ENCODE data around the gene SH3RF3.
"Not testable (repeated sequence)": the region's sequence is repeated elsewhere in the genome, so short reads cannot be mapped to it uniquely, and the experiment has no call there.

The SH3RF3 gene

DNA sequence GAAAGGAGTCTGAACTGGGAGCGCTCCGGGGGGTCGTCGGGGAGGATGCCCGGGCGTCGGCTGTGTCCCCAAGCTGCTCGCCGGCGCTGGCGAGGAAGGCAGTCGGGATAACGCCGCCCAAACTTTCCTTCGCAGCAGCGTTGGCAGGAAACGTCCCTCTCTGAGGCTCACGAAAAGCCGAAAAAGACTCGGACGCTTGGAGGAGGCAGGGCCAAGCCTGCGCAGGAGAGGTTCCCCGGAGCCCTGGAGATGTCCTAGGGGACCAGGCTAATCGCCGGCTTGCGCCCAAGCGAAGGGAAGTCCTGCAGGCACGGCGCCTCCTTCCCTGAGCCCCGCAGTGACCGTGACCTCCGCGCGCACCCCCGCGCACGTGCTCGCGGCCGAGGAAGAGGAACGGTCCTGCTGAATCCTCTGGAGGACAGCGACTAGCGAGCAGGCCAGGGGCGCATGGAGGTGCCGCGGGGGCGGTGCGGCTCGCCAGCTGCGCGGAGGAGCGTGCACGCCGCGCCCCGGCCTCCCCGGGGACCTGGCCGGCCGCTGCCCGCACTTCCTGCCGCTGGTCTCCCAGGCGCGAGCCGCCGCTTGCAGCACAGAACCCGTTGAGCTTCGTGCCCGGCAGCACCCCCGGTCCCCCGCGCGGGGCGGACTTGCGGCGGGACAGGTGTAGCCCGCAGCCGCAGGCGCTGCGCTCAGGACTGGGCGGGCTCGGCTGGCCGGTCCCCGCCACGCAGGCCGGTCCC, at the start of gene SH3RF3:
Gene SH3RF3, plus strand, starts transcription at position 590 of the 740 bp plus-strand sequence.
- DNase-seq (ENCODE audit: low read depth): no peak

DNA sequence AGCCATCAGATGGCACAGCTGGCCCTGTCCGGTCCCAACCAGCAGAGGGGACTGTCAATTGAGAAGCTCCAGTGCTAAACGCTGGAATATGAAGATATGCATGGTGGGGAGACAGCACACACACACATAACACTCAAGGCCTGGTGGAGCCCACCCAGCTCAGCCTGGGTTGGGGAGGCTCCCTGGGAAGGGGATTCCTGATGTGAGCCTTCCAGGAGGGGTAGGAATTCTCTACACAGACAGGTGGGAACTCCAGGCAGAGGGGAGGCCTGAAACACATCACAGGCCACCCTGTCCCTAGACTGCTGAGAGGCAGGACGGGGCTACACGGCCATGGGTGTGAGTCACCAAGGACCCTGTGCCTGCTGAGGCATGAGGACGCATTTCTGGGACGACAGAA, 49.4 kb upstream of the SH3RF3 start:
- no peak for DNase-seq (ENCODE audit: low read depth)

DNA sequence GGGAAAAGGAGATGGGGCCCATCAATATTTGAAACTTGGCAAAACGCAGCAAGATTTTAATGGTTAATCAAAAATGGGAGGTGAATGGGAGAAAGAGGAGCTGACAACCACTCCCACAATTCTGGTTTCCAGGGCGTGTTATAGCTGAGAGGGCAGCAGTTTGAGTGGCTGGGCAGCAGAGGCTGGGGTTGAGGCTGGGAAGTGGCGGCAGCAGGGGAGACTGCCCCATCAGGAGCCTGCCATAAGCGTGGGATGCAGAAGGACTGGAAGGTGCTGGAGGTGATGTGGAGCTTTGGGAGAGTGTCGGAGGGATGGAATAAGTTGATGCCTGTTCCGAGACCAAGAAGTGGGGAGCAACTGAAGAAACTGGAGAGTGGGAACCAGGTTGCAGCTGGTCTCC, 48.9 kb upstream of the SH3RF3 start:
- no peak for DNase-seq (ENCODE audit: low read depth)

DNA sequence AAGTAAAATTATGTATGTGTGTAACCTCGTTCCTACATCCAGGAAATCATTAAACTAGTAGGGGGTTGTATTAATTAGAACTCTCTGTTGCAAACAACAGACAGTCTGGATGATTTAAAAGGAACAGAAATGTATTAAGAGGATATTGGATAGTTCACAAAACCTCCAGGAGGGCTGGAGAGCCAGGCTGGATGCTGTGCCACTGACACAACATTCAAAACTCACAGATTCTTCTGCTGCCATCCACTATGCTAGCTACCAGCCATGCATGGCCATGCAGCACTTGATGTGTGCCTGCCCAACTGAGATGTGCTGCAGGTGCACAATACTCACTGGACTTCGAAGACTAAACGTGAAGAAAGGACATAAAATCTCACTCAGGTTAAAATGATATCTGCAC, 48.2 kb upstream of the SH3RF3 start:
- no peak for DNase-seq (ENCODE audit: low read depth)

DNA sequence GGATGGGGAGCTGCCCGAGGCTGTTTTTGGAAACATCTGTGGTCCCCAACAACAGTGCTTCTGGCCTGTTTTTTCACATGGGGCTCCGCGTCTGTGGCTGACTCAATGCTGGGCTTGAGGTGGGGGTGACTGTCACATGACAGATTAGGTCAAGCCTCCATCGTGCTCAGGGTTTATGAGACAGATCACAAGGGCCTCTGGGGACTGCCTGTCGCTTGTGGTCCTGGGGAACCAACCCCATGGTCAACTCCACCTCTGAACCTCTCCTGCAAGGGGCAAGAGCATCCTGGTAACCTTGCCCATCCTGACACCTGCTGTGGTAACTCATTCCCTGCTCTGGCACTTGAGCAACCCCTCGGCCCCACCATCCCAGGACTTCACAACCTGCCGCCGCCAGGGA, 47.6 kb upstream of the SH3RF3 start:
- no peak for DNase-seq (ENCODE audit: low read depth)

DNA sequence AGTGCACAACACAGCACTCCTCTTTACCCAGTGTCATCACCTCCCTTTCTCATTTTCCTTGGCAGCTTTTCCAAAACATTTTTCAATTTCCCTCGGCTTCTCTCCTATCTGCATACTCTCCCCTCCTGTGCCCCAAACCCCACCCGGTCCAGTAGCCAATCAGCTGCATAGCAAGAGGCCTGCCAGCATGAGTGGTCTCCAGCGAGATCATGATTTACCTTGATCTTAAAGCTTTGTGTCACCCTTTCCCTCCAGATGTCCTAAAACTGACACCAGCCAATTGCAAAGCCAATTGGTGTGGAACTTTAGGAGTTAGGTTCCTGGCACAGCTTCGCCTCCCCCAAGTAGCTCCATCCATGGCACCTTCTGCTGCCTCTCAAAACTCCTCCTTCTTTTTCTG, 45.2 kb upstream of the SH3RF3 start:
- no peak for DNase-seq (ENCODE audit: low read depth)

DNA sequence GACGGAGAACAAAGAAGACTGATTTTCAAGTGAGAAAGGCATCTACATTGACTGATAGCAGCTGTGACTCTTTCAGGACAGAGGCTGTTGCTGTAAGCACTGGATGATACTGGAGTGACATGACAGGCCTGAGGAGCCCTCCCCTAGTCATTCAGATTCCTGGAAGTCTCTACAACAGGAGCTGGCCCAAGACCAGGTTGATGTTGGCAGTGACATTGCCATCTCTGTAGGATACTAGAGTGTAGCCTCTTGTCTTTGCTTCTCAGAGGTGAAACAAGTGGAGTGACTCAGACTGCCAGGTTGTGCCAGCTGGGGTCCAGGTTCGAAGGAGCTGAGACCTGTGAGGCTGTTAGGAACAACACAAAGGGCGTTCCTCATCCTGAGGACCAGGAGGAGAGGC, 44.7 kb upstream of the SH3RF3 start:
- DNase-seq (ENCODE audit: low read depth): no peak

DNA sequence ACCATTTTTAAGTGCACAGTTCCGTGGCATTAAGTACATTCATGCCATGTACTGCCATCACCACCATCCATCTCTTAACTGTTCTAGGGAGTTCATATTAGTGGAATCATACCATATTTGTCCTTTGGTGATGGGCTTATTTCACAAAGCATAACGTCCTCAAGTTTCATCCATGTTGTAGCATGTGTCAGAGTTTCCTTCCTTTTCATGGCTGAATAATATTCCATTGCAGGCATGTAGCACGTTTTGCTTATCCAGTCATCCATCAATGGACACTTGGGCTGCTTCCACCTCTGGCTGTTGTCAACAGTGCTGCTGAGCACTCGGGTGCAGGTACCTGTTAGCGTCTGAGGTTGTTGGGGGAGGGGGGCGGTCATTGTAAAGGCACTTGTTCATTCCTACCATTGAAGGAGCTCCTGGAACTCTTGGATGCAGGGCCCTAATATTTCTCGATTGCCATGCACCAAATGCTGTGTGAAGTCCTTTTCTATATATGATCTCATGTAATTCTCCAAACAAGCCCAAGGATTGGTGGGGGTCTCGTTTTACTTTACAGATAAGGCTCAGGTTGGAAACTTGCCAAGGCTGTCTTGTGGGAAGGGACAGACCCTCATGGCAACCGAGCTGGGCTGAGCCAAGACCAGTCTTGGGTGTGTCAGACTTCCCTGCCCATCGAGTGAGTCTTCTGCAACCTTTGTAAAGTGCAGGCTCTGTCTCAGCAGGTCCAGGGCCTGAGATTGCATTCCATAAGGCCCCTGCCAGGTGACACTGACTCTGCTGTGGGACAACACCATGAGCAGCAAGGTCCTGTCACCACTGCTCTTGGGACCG, 42.9 kb upstream of the SH3RF3 start:
- DNase-seq (ENCODE audit: low read depth): no peak

DNA sequence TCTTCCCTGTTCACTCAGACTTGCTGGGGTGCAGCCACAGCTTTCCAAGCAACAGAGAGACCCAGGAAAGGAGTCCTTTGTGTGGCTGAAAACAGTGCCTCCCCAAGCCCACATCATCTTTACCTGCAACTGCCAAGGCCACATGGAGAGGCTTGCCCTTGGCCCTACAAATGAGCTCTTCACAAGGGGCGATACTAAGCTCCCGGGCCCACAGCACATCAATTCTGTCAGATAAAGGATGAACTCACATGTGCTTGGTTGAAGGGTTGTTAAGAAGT, 42.3 kb upstream of the SH3RF3 start:
- no peak for DNase-seq (ENCODE audit: low read depth)

DNA sequence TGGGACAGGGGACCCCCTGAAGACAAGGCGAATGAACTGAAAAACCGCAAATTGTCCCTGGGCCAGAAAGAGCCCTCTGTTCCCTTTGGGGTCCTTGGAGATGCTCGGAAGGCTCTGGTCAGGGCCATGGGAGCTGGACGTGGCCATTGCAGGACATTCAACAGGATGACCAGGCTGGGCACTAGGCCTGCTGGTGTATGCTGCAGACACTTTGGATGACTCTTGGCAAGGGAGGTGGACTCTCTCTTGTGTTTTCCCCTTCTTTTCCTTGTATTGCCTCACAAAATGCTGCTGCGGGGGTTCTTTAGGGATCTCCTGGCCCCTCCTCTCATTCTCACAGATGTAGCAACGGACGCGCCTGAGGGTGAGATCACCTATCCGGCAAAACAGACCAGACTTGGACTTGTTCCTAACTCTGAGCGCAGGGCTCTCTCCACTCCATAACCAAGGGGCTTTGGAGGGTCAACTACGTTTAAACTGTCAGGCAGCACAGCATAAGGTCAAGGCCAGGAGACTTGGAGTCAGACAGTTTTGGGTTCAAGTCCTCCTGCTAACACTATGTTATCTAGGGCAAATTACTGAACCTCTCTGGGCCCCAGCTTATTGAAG, 41.8 kb upstream of the SH3RF3 start:
- no peak for DNase-seq (ENCODE audit: low read depth)

DNA sequence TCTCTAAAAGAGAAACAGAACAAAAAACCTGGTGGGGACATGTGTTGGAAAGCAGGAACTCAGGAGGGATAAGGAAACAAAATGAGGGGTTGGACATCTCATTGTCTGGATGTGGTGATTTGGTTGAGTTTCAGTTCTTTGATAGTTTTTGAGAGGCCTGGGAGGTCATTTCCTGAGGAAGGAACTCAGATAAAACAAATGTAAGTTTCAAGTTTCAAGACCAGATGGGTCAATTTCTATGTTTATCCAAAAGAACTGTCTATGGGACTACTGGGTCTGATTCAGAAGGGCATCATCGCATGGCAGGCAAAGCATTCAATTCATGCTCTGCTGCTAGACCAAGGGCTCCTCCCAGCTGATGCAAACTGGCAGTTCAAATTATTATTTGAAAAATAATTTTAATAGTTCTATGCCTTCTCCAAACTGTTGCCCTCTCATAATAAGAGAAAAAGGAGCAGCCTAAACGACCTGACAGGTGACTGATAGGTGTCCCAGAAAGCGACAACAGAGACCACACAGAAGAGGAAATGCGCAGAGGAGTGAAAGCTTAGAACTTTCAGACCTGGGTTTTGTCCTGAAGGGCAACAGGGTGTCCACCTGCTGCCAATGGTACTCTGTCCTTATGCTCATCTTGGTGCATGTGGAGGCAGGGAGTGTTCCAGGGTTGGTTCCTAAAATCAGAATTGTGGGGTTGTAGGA, 39.3 kb upstream of the SH3RF3 start:
- DNase-seq (ENCODE audit: low read depth): no peak

DNA sequence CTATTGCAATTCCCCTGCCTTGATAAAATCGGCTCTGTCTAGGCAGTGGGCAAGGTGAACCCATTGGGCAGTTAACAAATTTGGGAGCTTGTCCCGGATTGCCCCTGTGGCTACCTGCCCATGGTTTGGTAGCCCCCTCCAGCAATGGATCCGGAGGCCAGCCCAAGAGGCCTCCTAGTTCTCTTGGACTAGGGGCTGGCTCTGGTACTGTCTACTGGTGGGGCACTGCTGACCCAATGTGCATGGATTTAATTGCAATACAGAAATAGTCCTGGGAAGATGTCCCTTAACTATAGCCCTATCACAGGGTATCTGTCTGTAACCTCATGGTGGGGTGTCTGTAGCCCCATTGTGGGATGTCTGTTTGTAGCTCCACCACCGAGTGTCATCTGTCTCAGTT, 37.5 kb upstream of the SH3RF3 start:
- no peak for DNase-seq (ENCODE audit: low read depth)

DNA sequence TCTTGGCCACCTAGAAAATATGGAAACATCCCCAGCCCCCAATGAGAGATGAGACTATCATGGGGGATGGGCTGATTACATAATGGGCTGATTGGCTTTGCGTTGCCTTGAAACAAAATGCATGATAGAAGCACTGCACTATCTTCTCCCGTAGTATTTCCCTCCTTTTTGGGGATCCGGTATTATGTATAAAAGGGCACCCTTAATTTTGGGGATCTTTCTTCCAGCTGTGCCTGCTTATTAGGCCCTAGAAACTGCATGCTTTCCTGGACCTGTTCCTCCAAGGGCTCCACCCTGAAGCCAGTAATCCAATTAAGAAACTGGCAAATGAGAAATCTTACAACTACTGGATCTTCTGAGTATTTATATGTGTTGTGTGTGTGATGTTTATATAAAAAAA, 34.9 kb upstream of the SH3RF3 start:
- DNase-seq (ENCODE audit: low read depth): no peak

DNA sequence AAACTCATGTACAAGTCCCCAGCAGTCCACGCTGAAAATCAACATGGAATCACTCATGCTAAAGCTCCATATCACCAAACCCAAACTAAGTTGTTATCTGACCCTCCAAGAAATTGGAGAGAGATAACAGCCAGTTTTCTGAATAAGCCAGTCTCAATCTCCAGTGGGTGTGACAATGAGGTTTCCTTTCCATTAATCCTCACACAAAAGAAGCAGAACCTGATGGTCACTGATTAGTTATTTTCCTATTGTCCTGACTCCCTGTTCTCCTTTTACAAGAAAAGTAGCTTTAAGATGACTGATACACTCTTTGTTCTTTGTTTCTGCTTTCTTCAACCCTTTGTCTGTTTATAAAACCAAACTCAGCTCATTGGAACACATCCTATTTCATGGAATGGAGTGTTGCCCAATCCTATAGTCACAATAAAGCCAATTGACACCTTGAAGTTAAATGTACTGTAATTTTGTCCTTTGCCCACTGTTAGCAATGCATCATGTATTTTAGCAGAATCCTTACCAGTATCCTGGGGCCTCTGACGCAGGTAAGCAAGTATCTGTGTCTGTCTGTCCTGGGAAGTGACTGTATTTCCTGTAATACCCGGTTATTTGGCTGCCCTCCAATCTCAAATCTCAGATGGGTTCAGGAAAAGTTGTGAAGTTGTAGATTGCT, 30.6 kb upstream of the SH3RF3 start:
- DNase-seq (ENCODE audit: low read depth): no peak

DNA sequence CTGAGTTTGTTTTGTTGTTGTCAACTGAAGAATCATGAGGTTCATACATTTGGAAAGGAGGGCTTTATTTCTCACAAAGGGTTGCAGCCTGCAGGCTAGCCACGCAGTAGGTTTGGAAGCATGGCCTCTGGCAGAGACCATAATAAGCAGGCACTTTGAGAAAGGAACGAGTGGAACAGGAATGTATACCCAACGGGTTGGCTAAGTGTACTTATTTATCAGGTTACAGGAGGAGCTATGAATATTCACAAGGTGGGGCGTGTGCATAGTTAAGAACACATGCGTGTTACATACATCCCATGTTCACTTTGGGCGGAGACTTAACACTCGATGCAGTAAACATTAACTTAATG, 30.1 kb upstream of the SH3RF3 start:
- no peak for DNase-seq (ENCODE audit: low read depth)

DNA sequence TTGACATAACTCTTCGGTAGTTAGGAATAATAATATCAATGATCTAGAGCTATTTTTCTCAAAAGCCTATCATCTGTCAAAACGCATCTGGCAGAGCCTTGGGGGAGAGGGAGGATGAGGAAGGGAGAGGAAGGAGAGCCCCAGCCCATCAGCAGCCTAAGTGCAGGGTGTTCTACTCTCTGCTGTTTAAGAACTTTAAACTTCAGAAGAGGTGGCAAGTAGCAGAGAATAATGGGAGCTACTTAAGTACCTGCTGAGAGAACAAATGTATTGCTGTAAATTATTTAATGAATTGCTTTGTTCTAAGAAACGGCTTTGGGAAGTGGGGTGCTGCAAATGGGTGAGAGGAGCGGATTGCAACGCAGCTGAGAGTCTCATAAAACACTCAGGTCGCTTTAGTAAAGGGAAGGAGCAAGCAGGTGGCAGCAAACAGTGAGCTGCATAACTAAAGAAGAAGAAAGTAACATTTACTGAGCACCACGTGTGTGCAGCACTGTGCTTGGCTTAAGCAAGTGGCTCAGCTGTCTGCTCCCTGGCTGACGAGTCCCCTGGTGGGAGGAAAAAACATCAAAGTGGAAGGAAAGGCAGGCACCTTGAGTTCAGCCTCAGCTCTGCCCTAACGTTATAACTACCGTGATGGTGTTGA, 26.3 kb upstream of the SH3RF3 start:
- DNase-seq (ENCODE audit: low read depth): no peak

DNA sequence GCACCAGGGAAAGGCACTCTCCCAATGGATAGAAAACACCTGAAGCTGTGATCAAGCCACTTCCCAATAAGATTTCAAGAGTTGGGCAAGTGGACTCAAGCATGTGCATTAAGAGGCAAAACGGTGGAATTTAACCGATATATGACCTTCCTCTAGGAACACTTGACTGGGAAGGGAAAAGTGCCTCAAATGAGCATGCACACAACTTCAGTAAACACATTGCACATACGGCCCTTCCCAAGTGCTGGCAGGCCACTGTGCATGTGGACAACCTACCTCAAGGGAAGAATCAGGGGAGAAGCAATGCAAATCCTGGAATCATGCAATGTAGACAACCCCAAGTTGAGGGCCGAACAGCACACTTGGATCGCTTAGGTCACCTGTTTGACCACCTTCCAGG, 23.9 kb upstream of the SH3RF3 start:
- no peak for DNase-seq (ENCODE audit: low read depth)

DNA sequence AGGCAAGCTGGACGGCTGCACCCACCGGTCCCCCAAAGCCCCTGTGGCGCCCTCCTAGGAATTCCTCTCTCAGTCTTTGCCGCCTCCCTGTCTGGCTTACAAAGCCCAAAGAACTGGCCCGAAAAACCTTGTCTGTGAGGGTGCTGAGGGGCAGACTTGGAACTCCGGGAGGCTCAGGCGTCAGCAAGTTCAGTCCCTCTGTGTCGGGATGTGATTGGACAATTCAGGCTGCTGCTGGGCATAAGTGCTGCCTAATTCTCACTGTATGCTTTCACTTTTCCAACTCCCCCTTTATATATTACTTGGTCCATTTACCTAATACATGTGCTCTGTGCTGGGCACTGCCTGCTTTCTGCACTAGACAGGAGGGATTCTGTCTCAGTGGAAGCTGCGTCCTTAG, 20.3 kb upstream of the SH3RF3 start:
- DNase-seq (ENCODE audit: low read depth): no peak

DNA sequence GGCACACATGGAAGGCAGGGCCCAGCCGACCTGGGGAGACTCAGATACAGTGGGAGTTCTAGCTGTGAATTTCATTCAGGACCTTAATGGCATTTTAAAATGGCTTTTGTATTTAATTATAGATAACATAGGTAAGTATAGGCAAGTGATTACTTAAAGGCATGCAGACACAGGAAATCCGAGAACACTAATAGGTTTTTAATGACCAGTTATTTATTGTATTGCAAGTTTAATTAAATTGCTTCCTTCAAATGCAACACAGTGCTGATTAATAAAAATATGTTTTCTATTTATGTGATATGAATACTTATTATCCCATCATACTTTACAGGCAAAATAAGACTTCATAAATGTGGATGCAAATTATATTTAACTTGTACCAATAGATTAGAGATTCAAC, 19.7 kb upstream of the SH3RF3 start:
- no peak for DNase-seq (ENCODE audit: low read depth)

DNA sequence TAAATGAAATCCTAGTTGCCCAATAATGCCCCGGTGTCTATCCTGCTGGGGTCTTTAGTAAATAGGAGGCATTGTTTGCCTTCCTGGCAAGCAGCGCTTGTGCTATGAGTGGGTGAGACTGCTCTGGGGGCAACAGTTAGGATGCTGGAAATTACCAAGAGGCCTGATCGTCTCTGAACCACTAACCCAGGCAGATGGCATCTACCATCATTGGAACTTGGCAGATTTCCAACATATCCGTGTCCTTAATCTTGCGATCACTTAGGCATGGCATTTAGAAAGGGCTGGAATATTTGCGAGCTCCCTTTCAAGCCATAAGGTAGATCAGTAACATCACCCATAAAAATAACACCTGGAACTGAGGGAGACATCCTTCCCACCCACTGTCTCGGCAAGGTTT, 18.8 kb upstream of the SH3RF3 start:
- DNase-seq (ENCODE audit: low read depth): no peak

DNA sequence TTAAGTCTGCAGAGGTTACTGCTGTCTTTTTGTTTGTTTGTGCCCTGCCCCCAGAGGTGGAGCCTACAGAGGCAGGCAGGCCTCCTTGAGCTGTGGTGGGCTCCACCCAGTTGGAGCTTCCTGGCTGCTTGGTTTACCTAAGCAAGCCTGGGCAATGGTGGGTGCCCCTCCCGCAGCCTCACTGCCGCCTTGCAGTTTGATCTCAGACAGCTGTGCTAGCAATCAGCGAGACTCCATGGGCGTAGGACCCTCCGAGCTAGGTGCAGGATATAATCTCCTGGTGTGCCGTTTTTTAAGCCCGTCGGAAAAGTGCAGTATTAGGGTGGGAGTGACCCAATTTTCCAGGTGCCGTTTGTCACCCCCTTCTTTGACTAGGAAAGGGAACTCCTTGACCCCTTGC, 11.8 kb upstream of the SH3RF3 start:
- not testable (repeated sequence) for DNase-seq (ENCODE audit: low read depth)

DNA sequence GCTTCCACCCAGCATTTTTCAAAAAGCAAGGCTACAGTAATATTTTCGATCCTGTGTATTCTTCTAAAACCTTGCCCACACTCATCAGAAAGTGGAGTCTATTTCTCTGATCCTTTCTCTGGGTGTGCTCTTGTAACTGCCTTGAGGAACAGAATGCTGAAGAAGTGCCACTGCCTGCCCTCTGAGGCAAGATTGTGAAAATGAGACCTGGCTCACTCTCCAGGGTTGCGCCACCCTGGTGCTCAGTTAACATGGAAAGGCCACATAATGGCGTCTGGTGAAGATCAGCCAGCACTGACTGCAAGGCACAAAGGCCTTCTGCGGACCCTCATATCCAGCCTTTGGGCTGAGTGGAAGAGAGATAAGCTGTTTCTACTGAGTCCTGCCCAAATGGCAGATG, 11.2 kb upstream of the SH3RF3 start:
- DNase-seq (ENCODE audit: low read depth): no peak

Data from activated T-cell treated with anti-CD3 and anti-CD28 coated beads for 24 hours (primary cell).